Umbilical cord (tissue), 2 donors: ENCODE results near the gene TRAPPC6A. TPM values are rescaled to one million over a fixed set of nuclear protein-coding genes. Genes with fewer than 3 reads are reported as not detected.

Experiments used
- DNase-seq: peaks from one replicate; pipeline ENCODE4 v3.0.0-alpha.2; 2015; ENCODE audit warnings: low spot score
- total RNA-seq: library from RNA; depleted of rRNA; stranded (reverse); fragments of >200 nt; gene quantifications from one replicate; pipeline ENCODE4 v1.2.3, GENCODE V29; 2014; ENCODE audit warnings: low replicate concordance; ENCODE audit not compliant: insufficient read depth

TRAPPC6A gene
- total RNA-seq, 1 donor from 2014 or later = 12.5 TPM

DNA sequence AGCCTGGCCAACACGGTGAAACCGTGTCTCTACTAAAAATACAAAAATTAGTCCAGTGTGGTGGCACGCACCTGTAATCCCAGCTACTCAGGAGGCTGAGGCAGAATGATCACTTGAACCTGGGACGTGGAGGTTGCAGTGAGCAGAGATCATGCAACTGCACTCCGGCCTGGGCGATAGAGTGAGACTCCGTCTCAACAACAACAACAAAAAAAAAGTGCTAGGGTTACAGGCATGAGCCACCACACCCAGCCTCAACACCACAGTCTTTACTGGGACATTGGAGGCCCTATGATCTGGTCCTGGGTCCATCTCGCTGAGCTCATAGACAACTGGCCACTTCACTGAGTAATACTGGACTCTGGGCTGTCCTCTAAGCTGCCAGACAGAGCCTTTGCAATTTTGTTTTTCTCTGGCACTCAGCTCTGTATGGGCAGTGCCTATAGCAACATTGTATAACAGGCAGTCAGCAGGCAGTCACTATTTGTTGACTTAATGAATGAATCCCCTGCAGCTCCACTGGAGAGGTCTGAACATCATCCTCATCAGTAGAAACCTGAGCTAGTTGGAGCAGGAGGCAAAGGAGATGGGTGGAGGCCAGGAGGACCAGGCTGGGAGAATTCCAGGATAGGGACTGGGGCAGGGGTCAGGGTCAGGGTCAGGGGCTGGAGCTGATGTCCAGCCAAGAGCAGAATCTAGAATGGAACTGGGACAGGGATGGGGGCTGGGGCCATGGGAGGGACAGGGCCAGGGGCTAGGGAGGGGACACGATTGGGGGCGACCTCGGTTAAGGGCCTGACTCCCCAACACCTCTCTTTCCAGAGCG lies 8.7 kb upstream of the TRAPPC6A start:
- no peak for DNase-seq

DNA sequence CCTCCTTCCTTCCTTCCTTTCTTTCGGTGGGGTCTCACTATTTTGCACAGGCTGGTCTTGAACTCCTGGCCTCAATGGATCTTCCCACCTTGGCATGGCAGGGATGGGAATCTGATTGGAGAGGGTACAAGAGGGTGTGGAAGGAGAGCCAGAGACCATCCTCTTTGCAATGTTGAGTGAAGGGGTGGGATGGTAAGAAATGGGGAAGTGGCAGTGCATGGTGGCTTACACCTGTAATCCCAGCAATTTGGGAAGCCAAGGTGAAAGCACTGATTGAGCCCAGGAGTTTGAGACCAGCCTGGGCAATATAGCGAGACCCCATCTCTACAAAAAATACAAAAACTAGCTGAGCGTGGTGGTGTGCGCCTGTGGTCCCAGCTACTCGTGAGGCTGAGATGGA lies 6.1 kb upstream of the TRAPPC6A start:
- DNase-seq = no peak

DNA sequence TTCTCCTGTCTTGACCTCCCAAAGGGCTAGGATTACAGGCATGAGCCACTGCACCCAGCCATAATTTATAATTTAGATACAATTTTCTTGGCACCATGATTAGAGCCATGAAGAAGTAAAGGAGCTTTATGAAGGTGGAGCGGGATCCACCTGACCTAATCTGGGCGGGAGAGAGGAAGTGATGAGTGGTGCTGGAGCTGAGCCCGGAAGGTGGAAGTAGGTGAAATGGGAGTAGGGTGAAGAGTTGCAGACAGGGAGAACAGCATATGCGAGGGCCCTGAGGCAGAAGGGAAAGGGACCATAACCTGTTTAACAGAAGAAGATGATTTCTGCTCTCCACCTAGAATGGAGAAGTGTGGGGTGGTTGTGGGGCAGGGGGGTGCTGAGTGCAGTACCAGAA lies 4.7 kb upstream of the TRAPPC6A start:
- no peak for DNase-seq

DNA sequence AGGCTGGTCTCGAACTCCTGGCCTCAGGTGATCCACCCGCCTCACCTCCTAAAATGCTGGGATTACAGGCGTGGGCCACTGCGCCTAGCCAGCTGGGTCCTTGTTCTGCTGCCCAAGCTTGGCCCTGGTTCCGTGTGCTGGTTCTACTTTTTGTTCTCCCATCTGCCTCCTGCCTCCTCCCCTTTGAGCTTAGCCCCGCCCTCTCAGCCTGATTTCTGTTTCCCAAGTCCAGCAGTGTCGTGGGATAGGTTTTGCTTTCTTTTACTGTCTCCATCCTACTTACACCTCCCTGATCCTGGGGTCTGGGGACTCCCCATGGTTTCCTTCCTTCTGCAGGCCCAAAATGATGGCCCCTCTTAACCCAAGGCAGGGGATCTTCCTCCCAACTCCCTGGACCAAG lies 2.9 kb upstream of the TRAPPC6A start:
- no peak for DNase-seq

DNA sequence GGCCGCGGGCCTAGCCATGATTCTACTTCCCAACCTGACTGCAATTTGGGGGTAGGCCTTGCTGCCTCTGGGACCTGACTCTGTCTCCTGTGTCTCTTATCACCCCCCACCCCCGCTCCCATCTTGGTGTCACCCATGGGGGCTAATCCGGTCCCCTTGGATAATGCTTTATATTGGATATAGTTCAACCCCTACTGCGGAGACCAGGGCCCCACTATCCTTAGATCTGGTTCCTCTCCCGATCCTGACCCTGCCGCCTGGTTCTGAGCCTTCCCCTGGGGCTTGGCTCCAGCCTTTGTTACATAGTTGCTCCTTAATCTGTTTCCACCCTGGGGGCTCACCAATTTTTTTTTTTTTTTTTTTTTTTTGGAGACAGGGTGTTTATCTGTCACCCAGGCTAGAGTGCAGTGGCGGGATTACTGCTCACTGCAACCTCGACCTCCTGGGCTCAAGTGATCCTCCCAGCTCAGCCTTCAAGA lies 1.9 kb upstream of the TRAPPC6A start:
- no peak for DNase-seq

- DNase-seq = no peak
Measured at GRCh38 chr19:45179072-45179891, 1.2 kb upstream of the TRAPPC6A start.

DNA sequence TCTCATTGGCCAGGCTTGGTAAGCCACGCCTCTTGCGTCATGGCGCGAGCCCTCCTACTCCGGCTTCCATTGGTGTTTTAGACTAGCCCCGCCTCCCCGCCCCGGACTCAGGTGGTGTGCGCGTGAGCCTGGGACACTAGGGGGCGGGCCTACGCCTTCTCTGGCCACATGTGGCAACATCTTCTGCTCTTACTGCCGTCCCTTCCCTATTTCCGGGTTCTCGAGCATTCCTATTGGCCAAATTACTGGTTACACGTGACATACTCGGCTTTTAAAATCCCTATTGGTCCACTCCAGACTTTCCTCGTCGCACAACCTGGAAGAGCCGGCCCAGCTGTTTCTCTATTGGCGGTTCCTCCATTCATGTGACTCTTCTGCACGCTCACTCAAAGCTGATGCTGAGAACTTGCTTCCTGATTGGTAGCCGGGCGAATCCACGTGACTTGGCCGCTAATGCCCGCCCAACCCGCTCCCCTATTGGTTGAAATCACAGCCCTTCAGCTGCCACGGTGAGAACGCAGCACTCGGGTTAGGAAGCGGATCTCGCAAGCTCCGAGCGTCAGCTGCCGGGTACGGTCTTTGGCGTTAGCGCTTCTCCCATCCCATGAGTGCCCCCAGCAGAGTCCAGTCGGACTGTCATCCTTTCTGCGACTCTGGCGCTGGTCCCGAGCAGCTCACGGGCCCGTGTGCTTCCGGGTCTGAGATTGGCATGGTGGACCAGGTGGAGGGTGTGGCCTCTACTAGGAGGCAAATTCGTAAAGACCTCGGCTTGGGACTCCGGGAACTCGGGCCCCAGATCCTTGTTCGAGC lies 430 bp upstream of the TRAPPC6A start, which contains the start of gene BLOC1S3:
BLOC1S3 (plus strand) TSS at position 523 of the 810 bp plus-strand sequence. CDS start 513 bp downstream, outside the sequence.
- DNase-seq = peak; percentile 100

DNA sequence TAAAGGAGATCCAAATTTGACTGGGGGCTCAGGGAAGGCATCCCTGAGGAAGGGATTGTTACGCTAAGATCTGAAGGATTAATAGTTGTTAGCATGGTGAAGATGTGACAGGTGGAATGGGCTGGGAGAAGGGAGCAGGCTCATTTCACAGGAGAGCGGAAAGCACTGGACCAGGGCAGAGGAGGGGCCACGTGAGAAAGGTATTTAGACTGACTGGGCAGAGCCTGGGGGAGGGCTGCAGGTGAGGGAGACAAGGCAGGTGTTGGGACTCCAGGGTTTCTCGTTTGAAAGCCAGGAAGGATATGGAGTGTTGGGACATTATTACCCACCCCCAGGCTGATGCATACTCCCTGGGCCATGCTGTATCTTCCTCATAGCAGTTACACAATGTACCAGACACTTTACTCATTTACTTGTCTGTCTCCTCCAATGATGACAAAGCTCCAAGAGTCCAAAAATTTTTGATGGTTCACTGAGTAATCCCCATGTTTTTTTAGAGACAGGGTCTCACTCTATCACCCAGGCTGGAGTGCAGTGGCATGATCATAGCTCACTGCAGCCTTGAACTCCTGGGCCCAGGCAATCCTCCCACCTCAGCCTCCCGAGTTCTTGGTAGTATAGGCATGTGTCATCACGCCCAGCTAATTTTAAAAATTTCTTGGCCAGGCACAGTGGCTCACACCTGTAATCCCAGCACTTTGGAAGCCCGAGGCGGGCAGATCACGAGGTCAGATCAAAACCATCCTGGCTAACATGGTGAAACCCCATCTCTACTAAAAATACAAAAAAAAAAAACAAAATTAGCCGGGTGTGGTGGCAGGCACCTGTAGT lies 2.3 kb downstream of the TRAPPC6A start:
- no peak for DNase-seq

DNA sequence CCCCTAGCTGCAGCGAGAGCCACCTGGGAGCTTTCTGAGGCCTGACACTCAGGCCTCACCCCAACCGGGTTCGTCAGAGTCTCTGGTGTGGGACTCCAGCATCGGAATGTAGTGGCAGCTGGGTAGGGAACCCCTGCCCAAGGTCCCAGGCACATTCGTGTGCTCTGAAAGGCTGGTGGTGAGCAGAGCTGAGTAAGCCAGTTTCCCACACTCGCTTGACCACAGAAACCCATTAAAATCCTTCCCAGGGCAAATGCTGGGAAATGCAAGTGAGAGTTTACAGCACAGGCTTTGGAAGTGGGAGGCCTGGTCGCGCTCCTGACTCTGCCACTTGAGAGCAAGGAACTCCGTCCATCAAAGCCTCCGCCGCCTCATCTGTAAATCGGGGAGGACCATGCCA lies 4.2 kb downstream of the TRAPPC6A start:
- no peak for DNase-seq

GRCh38 chr19:45172611-45173208 lies 5.3 kb downstream of the TRAPPC6A start:
- DNase-seq = no peak

GRCh38 chr19:45172173-45172572 lies 5.9 kb downstream of the TRAPPC6A start:
- DNase-seq = no peak

GRCh38 chr19:45171211-45171623 lies 6.8 kb downstream of the TRAPPC6A start:
- no peak for DNase-seq

- no peak for DNase-seq
Measured at GRCh38 chr19:45170146-45171106, 7.6 kb downstream of the TRAPPC6A start.

DNA sequence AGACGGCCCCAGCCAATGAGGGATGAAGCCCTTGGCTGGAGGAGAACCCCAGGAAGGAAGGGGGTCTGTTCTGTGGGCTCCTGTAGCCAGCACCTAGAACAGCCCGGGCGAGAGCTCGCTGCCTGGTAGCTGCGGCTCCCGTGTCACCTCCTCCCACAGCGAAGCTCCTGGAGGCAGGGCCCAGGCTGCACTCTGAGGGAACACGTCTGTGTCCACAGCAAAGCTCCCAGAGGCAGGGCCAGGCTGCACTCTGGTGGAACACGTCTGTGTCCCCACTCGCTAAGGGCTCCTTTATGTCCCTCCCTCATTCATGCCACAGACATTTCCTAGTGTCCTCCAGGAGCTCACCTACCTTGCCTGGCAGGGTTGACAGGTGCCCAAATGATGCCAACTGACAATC lies 8.4 kb downstream of the TRAPPC6A start:
- DNase-seq = no peak

DNA sequence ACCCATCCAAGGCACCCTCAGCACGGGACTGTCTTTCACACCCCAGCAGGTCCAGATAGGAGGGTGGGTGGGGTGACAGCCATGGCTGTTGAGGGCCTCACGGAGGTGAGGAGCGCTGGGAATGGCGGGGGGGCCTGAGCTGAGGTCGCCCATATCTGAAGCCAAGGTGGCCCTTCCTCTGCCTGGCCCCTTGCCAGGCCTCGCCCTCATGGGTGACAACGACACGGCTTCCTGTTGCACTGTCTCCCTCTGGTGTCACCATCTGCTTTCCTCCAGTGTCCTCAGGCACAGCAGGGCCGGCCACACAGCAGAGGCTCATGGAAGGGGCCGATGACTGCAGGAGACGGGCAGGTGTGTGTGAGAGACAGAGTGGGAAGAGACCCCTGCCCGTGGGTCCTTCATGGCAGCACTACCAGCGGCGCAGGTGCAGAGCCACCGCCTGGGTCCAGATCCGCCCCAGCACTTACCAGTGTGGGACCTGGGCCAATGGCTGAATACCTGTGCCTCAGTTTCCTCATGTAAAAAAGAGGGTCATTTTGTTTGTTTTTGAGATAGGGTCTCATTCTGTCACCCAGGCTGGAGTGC lies 9.2 kb downstream of the TRAPPC6A start:
- DNase-seq = no peak

DNA sequence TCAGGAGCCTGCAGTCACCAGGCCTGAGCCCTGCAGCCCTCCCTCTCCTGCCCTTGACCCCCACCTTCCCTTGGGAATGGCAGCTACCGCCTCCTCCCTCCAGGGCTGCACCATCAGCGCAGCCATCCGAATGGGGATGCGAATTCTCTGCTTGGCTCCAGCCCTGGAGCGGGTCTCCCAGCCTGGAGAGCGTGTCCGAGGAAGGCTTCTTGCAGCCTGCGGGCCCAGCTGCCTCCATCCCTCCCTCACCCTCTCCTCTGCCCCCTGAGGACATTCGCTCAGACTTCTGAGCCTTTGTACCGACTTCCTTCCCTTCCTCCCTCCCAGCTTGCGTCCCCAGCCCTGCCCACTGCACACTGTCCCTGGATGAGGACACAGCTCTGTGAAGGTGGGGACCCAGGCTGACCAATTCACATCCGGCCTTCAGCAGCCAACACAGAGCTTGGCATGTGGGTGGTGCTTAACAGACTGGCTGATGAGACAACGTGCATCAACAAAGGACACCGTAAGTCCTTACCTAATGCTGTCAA lies 11.2 kb downstream of the TRAPPC6A start:
- DNase-seq = no peak

DNA sequence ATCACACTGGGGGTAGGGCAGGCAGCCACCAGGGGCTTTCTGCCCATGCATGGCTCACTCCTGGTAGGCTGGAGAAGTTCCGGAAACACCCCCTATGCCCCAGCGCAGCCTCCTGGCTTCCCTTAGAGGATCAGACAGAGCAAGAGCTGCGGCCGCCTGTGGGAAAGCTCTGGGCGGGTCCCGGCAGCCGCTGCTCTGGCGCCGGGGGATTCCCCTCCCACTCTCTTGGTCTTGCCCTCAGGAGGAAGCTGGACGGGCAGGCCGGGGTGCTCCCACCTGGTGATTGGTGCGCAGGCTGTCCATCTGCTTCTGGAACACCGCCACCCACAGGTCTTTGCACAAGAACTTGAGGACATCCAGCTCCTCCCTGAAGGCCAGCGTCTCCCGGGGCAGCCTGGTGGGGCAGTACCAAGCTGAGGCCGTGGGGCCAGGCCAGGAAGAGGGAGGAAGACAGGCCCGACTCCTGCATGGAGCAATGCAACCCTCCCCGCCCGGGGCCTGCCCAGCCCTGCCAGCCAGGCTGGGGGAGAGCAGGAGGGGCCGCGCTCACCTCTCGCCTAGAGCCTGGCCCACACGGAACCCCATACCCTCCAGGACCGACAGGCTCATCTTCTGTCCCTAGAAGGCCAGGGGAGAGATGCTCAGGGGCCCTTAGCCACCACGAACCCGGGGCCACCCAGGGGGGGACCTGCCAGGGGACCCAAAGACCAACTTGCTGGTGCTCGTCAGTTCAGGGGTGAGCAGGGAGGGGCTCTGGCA lies 13.3 kb downstream of the TRAPPC6A start:
- peak; percentile 93 for DNase-seq
